ENCODE data around the gene TEAD4. TPM values are rescaled to one million over a fixed set of nuclear protein-coding genes. Genes with fewer than 3 reads are reported as not detected.

The TEAD4 gene
- total RNA-seq, 1 donor from 2014 or later: 48.8 TPM

GRCh38 chr12:3042826-3043225 lies 83.6 kb downstream of the TEAD4 start:
- DNase-seq (ENCODE audit: low read depth): no peak
- no peak overlapping the region for H3K4me3 ChIP-seq (ENCODE audit: low read depth, low read length)
- no peak for TF ChIP-seq CTCF (conservative IDR thresholded peaks at IDR 0.05; ENCODE audit: low read depth, low read length)

- no peak for DNase-seq (ENCODE audit: low read depth)
- H3K4me3 ChIP-seq (ENCODE audit: low read depth, low read length): no peak overlapping the region
- no peak for TF ChIP-seq CTCF (conservative IDR thresholded peaks at IDR 0.05; ENCODE audit: low read depth, low read length)
Observed at GRCh38 chr12:3043406-3043805, 84.2 kb downstream of the TEAD4 start.

- TF ChIP-seq CTCF (conservative IDR thresholded peaks at IDR 0.05; ENCODE audit: low read depth, low read length): no peak
- DNase-seq (ENCODE audit: low read depth): no peak
- H3K4me3 ChIP-seq (ENCODE audit: low read depth, low read length): no peak overlapping the region
Observed at GRCh38 chr12:3044141-3044630, 85.0 kb downstream of the TEAD4 start.

- TF ChIP-seq CTCF (conservative IDR thresholded peaks at IDR 0.05; ENCODE audit: low read depth, low read length): no peak
- DNase-seq (ENCODE audit: low read depth): no peak
- no peak overlapping the region for H3K4me3 ChIP-seq (ENCODE audit: low read depth, low read length)
Observed at GRCh38 chr12:3045494-3045893, 86.3 kb downstream of the TEAD4 start.

GRCh38 chr12:3045989-3046388 lies 86.8 kb downstream of the TEAD4 start:
- no peak overlapping the region for H3K4me3 ChIP-seq (ENCODE audit: low read depth, low read length)
- DNase-seq (ENCODE audit: low read depth): no peak
- no peak for TF ChIP-seq CTCF (conservative IDR thresholded peaks at IDR 0.05; ENCODE audit: low read depth, low read length)

GRCh38 chr12:3046441-3047200 lies 87.4 kb downstream of the TEAD4 start:
- TF ChIP-seq CTCF (conservative IDR thresholded peaks at IDR 0.05; ENCODE audit: low read depth, low read length): no peak
- peak; percentile 90 for DNase-seq (ENCODE audit: low read depth)
- no peak overlapping the region for H3K4me3 ChIP-seq (ENCODE audit: low read depth, low read length)

- H3K4me3 ChIP-seq (ENCODE audit: low read depth, low read length): no peak overlapping the region
- DNase-seq (ENCODE audit: low read depth): no peak
- no peak for TF ChIP-seq CTCF (conservative IDR thresholded peaks at IDR 0.05; ENCODE audit: low read depth, low read length)
Observed at GRCh38 chr12:3047961-3048360, 88.8 kb downstream of the TEAD4 start.

All from epithelial cell of proximal tubule (primary cell).